CD4-positive, alpha-beta T cell treated with Interleukin-17A for 1 hour (primary cell): ENCODE data around the gene CHID1.

Experiments used
- DNase-seq: peaks from one replicate; pipeline ENCODE4 v3.0.0-alpha.2; 2020

CHID1 gene

GRCh38 chr11:932435-932834, 21.8 kb upstream of the CHID1 start:
- DNase-seq = no peak

GRCh38 chr11:931385-931784, 20.8 kb upstream of the CHID1 start:
- DNase-seq = no peak

GRCh38 chr11:929405-929804, 18.8 kb upstream of the CHID1 start:
- no peak for DNase-seq

- no peak for DNase-seq
Measured at GRCh38 chr11:928786-929185, 18.2 kb upstream of the CHID1 start.

- peak; percentile 68 for DNase-seq
Measured at GRCh38 chr11:927871-928270, 17.3 kb upstream of the CHID1 start.

GRCh38 chr11:926341-926916, 15.8 kb upstream of the CHID1 start:
- peak; percentile 9 for DNase-seq

GRCh38 chr11:925496-926301, 15.1 kb upstream of the CHID1 start, which contains the start of gene AP2A2:
Gene AP2A2 (plus strand): TSS chr11:925870. CDS start chr11:926022, 152 bp downstream.
- DNase-seq = peak; percentile 90

- peak; percentile 4 for DNase-seq
Measured at GRCh38 chr11:925158-925495, 14.5 kb upstream of the CHID1 start.

GRCh38 chr11:924406-925157, 14.0 kb upstream of the CHID1 start:
- no peak for DNase-seq

GRCh38 chr11:923691-924405, 13.2 kb upstream of the CHID1 start:
- no peak for DNase-seq

- no peak for DNase-seq
Measured at GRCh38 chr11:921921-922678, 11.5 kb upstream of the CHID1 start.

- no peak for DNase-seq
Measured at GRCh38 chr11:917426-917825, 6.8 kb upstream of the CHID1 start.

- no peak for DNase-seq
Measured at GRCh38 chr11:914747-915501, 4.3 kb upstream of the CHID1 start.

- DNase-seq = no peak
Measured at GRCh38 chr11:914204-914603, 3.6 kb upstream of the CHID1 start.

GRCh38 chr11:913043-913442, 2.4 kb upstream of the CHID1 start:
- DNase-seq = no peak

GRCh38 chr11:912266-912665, 1.7 kb upstream of the CHID1 start:
- no peak for DNase-seq

- no peak for DNase-seq
Measured at GRCh38 chr11:911890-912219, 1.2 kb upstream of the CHID1 start.

GRCh38 chr11:911031-911889, 650 bp upstream of the CHID1 start:
- DNase-seq = no peak

- DNase-seq = no peak
Measured at GRCh38 chr11:910044-910588, 494 bp downstream of the CHID1 start.

- no peak for DNase-seq
Measured at GRCh38 chr11:909406-909805, 1.2 kb downstream of the CHID1 start.

GRCh38 chr11:908273-908672, 2.3 kb downstream of the CHID1 start:
- DNase-seq = no peak
